Thymus (tissue), 11 donors: Measurements from ENCODE around the gene ALS2. TPM values are rescaled to one million over a fixed set of nuclear protein-coding genes. Genes with fewer than 3 reads are reported as not detected.

Experiments used
- DNase-seq, 9 donors: peaks; one replicate each; pipeline ENCODE4 v3.0.0-alpha.2; 2013; ENCODE audit warnings: low spot score in 9 of 9, low read depth in 6 of 9, missing footprints in 1 of 9
- H3K27ac ChIP-seq, 2 donors: one replicate each; pipeline ENCODE4 v1.5.1; 2013; ENCODE audit warnings: control low read depth in 1 of 2, low read depth in 1 of 2, low read length in 1 of 2, mild to moderate bottlenecking in 1 of 2, moderate library complexity in 1 of 2
- H3K27me3 ChIP-seq, 2 donors: one replicate each; pipeline ENCODE4 v1.5.1; 2013; ENCODE audit warnings: low read length in 1 of 2; ENCODE audit not compliant: control insufficient read depth in 2 of 2, insufficient read depth in 1 of 2
- H3K36me3 ChIP-seq, 2 donors: one replicate each; pipeline ENCODE4 v1.5.1; 2013; ENCODE audit warnings: low read length in 1 of 2, mild to moderate bottlenecking in 1 of 2, moderate library complexity in 1 of 2; ENCODE audit not compliant: control insufficient read depth in 2 of 2, insufficient read depth in 2 of 2
- H3K4me1 ChIP-seq, 2 donors: one replicate each; pipeline ENCODE4 v1.5.1; 2013; ENCODE audit warnings: low read length in 2 of 2; ENCODE audit not compliant: control insufficient read depth in 2 of 2, insufficient read depth in 2 of 2
- H3K4me3 ChIP-seq, 2 donors: one replicate each; pipeline ENCODE4 v1.5.1; 2013; ENCODE audit warnings: low read length in 2 of 2, control low read depth in 1 of 2, mild to moderate bottlenecking in 1 of 2
- H3K9me3 ChIP-seq, 2 donors: one replicate each; pipeline ENCODE4 v1.5.1; 2013; ENCODE audit warnings: low read length in 1 of 2, mild to moderate bottlenecking in 1 of 2; ENCODE audit not compliant: control insufficient read depth in 2 of 2, insufficient read depth in 1 of 2
- WGBS: extraction: QIAGEN DNeasy Blood & Tissue Kit; methylation state at CpG from one replicate; pipeline ENCODE4 v1.1.7; 2013; 5-methylcytosine and 5-hydroxymethylcytosine counted together
- polyA plus RNA-seq: library from polyadenylated mRNA; stranded (reverse); fragments of 200-250 nt; gene quantifications from one replicate; pipeline ENCODE4 v1.2.3, GENCODE V29; 2013
- total RNA-seq: library from RNA; stranded (reverse); fragments of 120-200 nt; gene quantifications from one replicate; pipeline ENCODE4 v1.2.4, GENCODE V29; 2013
- donor health status: healthy.

Gene ALS2
- total and polyA plus RNA-seq, 2 donors, result 8.1 to 10.3 TPM

DNA sequence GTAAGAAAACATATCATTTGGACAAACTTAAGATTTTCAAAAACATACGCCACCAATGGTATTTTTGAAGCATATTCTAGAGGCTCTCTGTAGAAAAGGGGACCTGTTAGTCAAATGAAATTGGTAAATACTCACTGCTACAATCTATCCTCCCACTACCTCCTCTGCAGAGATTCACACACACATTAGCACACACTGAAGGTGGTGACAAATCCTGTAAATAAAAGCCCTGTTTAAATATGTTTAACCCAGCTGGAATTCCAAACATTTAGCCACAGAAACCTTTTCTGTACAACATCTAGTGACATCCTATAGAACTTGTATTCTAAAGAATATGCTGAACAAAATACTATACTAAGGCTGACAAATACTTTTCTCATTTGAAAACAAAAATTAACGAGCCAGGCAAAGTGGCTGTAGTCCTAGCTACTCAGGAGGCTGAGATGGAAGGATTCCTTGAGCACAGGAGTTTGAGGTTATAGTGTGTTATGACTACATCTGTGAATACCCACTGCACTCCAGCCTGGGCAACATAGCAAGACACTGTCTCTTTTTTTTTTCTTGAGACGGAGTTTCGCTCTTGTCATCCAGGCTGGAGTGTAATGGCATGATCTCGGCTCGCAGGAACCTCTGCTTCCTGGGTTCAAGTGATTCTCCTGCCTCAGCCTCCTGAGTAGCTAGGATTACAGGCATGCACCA lies 25.9 kb downstream of the ALS2 start:
- Histone ChIP-seq H3K27ac (no peak overlapping the region), H3K36me3 (peaks cover 0 to 4% of the 10 kb centered on the region in 2 donors), H3K9me3 (no peaks in the 10 kb centered on the region), H3K27me3 (no peaks in the 10 kb centered on the region), H3K4me3 (no peak overlapping the region), H3K4me1 (no peaks in the 10 kb centered on the region)
- DNase-seq, result no peak
- WGBS, result 98% methylated on average over 6 of the region's 6 CpGs

DNA sequence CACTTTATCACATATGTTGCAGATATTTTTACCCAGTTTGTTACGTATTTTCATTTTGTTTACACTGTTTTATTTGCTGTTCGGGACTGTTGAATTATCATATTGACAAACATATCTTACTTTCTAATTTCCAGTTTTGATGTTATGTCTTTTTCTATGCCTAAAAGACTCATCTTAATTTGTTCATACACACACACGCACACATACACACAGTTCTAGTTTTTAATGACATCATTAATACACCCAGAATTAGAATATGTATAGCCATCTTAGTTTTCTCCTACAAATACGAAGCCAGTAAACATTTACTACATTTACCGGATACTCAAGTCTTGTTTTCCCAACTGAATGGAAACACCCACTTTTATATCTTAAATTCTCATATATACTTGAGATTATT lies 29.2 kb downstream of the ALS2 start:
- 87% methylated on average over 5 of the region's 5 CpGs for WGBS
- H3K4me1 ChIP-seq, result no peaks in the 10 kb centered on the region
- DNase-seq, result no peak
- H3K4me3 ChIP-seq, result no peak overlapping the region
- H3K27ac ChIP-seq, result no peak overlapping the region
- H3K9me3 ChIP-seq, result no peaks in the 10 kb centered on the region
- no peaks in the 10 kb centered on the region for H3K27me3 ChIP-seq
- peaks cover 2% of the 10 kb centered on the region in 2 donors for H3K36me3 ChIP-seq

DNA sequence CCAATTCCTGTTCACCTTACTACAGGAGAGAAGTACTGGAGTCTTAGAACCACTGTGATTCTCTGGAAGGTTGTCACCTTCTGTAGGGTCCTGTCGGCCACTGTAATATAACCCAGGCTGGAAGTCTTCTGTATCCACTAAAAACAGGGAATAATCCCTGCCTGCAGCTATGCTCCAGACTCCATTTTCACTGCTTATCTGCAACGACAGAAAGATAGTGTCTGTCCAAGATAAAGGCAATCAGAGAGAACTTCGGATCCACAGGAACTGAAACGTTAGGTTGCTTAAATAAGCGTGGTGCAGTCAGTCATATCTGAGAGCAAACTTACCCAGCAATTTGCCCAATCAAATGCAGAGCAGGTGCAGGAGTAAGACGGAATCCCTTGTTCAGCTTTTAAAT lies 34.2 kb downstream of the ALS2 start:
- H3K4me1 ChIP-seq, result no peaks in the 10 kb centered on the region
- no peak overlapping the region for H3K27ac ChIP-seq
- no peaks in the 10 kb centered on the region for H3K9me3 ChIP-seq
- no peaks in the 10 kb centered on the region for H3K27me3 ChIP-seq
- no peak overlapping the region for H3K4me3 ChIP-seq
- DNase-seq, result no peak
- WGBS, result 96% methylated on average over 6 of the region's 6 CpGs
- peaks cover 4 to 22% of the 10 kb centered on the region in 2 donors for H3K36me3 ChIP-seq

DNA sequence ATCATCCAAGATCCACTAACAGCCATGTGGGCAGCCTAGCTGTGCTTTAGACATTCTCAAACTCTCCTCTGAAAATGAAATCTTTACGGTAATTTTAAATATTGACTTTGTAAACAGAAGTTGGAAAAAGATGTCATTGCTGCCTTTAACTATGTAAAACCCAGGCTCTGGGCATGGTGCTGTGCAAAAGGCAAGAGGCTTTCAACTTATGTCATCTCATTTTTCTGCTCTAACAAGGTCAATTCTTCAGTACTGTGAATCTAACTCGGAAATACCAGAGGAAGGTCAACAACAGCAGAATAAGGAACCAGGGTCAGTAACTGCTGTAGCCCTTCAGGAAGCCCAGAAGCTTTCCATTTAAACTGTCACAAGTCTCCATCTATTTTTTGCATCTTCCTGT lies 45.2 kb downstream of the ALS2 start:
- H3K4me3 ChIP-seq, result no peak overlapping the region
- peaks cover 4 to 7% of the 10 kb centered on the region in 2 donors for H3K36me3 ChIP-seq
- H3K4me1 ChIP-seq, result no peaks in the 10 kb centered on the region
- no peaks in the 10 kb centered on the region for H3K27me3 ChIP-seq
- no peaks in the 10 kb centered on the region for H3K9me3 ChIP-seq
- WGBS, result 96% methylated on average over 2 of the region's 2 CpGs
- no peak for DNase-seq
- H3K27ac ChIP-seq, result no peak overlapping the region

DNA sequence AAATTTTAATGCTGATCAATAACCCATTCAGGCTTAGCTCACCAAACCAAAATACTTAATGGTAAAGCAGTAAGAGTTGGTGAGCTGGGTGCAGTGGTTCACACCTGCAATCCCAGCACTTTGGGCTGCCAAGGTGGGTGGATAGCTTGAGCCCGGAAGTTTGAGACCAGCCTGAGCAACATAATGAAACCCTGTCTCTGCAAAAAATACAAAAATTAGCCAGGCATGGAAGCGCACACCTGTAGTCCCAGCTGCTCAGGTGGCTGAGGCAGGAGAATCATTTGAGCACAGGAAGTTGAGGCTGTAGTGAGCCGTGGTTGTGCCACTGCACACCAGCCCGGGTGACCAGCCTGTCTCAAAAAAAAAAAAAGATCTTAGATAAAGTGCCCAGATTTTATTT lies 46.6 kb downstream of the ALS2 start:
- Histone ChIP-seq H3K4me3 (no peak overlapping the region), H3K9me3 (no peaks in the 10 kb centered on the region), H3K27me3 (no peaks in the 10 kb centered on the region), H3K4me1 (no peaks in the 10 kb centered on the region), H3K36me3 (peaks cover 4 to 7% of the 10 kb centered on the region in 2 donors), H3K27ac (no peak overlapping the region)
- no peak for DNase-seq
- WGBS, result 70% methylated on average over 4 of the region's 4 CpGs

DNA sequence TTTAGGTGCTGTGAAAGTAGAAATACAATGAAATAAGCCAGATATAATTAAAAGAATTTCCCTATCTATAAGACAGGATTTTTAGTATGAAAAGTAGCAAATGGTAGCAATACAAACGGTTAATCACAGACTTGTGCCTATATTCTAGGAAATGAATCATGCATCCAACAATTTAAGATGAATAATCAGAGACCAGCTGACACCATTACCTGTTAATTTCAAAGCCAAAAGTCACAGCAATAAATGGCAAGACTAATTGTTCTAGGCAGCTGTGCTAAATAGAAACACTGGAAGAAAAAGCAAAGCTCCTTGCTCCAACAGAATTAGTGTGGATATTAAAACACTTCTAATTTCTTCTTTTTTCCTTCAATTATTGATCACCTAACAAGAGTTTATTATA lies 47.2 kb downstream of the ALS2 start:
- Histone ChIP-seq H3K4me1 (no peaks in the 10 kb centered on the region), H3K27ac (no peak overlapping the region), H3K4me3 (no peak overlapping the region), H3K27me3 (no peaks in the 10 kb centered on the region), H3K9me3 (no peaks in the 10 kb centered on the region), H3K36me3 (peaks cover 4 to 9% of the 10 kb centered on the region in 2 donors)
- 100% methylated on average over 1 of the region's 1 CpG for WGBS
- no peak for DNase-seq

DNA sequence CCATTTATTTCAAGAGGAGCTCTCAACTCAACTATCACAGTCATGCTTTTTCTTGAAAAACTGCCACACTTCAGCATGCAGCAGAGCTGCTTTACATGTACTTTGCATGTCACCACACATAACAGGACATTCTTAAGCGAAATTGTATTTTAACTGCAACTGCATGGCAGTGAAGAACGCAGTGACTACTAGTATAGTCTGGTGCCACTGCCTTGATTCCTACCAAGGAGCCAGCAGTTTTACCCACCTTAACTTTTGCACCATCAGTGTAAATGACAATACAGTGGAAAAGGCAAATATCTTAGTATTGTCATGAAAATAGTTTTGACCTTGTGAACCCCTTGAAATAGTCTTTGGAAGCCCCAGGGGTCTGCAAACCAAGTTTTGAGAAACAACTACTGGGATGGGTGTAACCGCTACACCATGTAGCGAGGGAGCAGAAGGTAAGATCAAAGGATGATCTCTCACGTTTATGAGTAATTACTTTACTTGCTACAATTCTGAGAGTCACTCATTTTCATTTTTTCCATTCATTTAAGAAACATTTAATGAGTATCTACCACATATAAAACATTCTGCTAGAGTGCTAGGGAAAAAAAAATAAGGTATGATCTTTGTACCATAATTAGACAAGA lies 50.0 kb downstream of the ALS2 start:
- no peak for DNase-seq
- H3K4me1 ChIP-seq, result no peaks in the 10 kb centered on the region
- H3K27me3 ChIP-seq, result no peaks in the 10 kb centered on the region
- WGBS, result 95% methylated on average over 5 of the region's 5 CpGs
- H3K27ac ChIP-seq, result no peak overlapping the region
- peaks cover 13 to 17% of the 10 kb centered on the region in 2 donors for H3K36me3 ChIP-seq
- no peaks in the 10 kb centered on the region for H3K9me3 ChIP-seq
- H3K4me3 ChIP-seq, result no peak overlapping the region

DNA sequence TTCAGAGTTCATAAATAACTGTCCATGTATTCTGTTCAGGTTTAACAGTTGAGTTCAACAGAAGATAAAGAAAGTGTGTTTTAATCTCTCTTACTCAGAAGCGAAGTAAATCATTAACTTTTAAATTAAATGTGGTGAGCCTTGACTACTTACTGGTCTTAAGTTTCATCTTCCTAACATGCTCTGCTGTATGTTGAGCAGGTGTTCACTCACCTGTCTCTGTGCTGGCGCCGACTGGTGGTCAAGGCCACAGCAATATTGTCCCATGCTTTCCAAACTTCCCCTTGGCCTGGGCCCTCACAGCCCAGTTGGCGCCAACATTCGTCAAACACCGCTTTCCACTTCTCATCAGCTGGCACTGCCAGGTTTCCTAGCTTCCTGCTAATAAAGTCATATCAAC lies 65.3 kb downstream of the ALS2 start:
- no peak for DNase-seq
- 98% methylated on average over 6 of the region's 6 CpGs for WGBS
- H3K4me1 ChIP-seq, result no peaks in the 10 kb centered on the region
- no peak overlapping the region for H3K27ac ChIP-seq
- H3K36me3 ChIP-seq, result peaks cover 16 to 18% of the 10 kb centered on the region in 2 donors
- H3K9me3 ChIP-seq, result no peaks in the 10 kb centered on the region
- H3K4me3 ChIP-seq, result no peak overlapping the region
- no peaks in the 10 kb centered on the region for H3K27me3 ChIP-seq

DNA sequence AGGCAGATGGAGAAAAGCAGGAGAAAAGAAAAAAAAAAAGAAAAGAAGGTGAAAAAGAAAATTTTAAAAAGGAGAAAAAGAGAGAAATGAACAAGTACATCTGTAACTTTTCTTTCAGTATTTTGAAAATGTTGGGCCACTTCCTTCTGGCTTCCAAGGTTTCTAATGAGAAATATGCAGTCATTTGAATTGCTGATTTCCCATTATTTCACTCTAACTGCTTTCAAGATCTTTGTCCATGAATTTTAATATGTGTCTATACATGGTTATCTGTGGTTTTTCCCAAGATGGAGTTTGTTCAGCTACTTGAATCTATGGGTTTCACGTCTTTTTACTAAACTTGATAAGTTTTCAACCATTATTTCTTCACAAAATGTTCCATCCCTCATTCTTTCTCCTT lies 68.0 kb downstream of the ALS2 start:
- H3K36me3 ChIP-seq, result peaks cover 14 to 18% of the 10 kb centered on the region in 2 donors

More for the DNA sequence above, 68.0 kb downstream of the ALS2 start:
- WGBS, result 96% methylated on average over 1 of the region's 1 CpG
- Histone ChIP-seq H3K9me3 (no peaks in the 10 kb centered on the region), H3K4me1 (no peaks in the 10 kb centered on the region), H3K27me3 (no peaks in the 10 kb centered on the region), H3K27ac (no peak overlapping the region), H3K4me3 (no peak overlapping the region)
- DNase-seq, result no peak
